Dermis microvascular lymphatic vessel endothelial cell (primary cell): ENCODE data around the gene CAMK1. TPM values are rescaled to one million over a fixed set of nuclear protein-coding genes. Genes with fewer than 3 reads are reported as not detected.
A peak's percentile ranks its signal among the peaks of the same experiment; 100 is the strongest.
"Not testable (repeated sequence)": the region's sequence is repeated elsewhere in the genome, so short reads cannot be mapped to it uniquely, and the experiment has no call there.

Experiments
- DNase-seq, 2 donors: peaks; one replicate each; pipeline versions ENCODE4 v3.0.0 to v3.0.0-alpha.2; 2010; ENCODE audit warnings: low read depth in 2 of 2
- total RNA-seq: library from RNA; depleted of rRNA; stranded (reverse); fragments of >200 nt; gene quantifications from 2 replicates; pipeline ENCODE4 v1.2.1, GENCODE V29; 2014

CAMK1 gene
- total RNA-seq, 1 donor from 2014 or later, result 33.1 TPM

DNA sequence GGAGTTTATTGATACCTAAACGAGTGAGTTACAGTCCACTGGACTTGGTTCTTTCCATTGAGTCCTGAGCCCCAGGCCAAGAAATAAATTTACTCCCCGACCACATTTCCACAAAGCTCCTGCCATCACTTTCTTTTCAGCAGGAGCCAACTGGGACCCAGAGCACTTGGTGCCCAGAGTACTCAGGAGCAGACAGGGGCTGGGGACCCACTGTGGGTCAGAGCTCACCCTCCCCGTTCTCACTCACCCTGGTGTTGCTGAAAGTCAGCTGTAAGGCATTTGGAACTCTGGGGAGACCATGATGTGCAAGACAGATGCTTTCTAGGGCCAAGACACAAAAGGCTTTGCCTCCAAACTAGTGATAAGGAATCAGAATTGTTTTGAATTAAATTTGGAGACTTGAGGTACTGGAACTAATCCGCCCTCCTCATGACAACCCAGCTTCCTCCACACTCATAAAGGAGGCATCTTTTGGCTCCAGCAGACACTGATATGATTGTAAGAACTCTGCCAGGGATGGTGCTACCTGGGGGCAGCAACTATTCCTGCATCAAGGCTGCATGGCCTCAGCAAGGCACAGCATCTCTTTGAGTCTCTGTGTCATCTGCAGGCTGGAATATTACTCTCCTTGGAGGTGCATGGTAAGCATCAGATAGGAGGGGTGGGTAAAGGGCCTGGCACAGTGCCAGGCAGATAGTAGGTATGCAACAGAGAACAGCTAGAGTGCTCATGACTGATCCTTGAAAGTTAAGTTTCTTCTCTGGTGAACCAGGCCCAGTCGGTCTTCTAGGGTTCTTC lies 7.3 kb upstream of the CAMK1 start:
- DNase-seq, result no peak

DNA sequence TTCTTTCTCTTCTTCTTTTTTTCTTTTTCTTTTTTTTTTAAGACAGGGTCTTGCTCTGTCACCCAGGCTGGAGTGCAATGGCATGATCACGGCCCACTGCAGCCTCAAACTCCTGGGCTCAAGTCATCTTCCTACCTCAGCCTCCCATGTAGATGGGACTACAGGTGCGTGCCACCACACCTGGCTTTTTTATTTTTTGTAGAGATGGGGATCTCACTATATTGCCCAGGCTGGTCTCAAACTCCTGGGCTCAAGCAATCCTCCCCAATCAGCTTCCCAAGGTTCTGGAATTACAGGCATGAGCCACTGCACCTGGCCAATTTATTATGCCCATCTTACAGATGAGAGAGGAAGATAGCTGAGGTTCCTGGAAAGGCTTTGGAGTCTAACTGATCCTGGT lies 1.3 kb upstream of the CAMK1 start:
- DNase-seq, result not testable (repeated sequence)

DNA sequence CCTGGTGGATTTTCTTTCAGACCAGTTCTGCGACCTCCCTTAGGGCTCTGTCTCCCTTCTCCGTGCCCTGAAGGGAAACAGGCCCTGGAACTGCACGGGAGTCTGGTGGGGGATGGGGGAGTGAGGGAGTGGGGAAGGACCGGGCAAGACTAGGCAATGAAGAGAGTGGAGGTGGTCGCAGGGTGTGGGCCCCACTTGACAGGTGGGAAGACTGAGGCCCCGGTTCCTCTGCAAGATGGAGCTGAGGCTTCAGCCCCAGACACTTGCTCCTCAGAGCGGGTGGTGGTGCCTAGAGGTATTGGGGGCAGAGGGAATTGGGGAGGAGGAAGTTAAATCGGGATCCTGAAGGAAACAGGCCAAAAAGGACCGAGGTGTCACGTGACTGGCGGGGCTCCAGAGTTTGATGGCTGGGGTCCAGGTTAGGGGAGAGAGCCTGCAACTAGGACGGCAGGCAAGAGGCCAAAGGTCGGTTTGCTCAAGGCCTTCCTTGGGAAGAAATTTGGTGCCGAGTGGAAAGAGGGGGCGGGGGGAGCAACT lies 597 bp upstream of the CAMK1 start:
- DNase-seq, result no peak

DNA sequence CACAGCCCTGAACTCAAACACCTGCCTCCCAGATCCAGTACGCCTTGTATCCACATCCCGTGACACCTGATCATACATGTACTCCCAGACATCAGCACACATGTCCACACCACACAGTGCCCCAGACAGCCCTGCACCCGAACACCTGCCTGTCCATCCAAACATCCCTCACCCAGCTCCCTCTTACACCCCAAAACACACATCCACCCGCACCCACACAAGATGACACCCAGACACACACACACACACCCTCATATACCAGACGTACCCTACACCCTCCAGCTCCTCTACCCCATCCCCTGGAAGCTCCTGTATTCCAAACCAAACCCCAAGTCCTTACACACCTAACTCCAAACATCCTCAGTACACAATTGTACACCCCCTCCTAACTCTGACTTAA lies 735 bp downstream of the CAMK1 start:
- DNase-seq, result no peak

DNA sequence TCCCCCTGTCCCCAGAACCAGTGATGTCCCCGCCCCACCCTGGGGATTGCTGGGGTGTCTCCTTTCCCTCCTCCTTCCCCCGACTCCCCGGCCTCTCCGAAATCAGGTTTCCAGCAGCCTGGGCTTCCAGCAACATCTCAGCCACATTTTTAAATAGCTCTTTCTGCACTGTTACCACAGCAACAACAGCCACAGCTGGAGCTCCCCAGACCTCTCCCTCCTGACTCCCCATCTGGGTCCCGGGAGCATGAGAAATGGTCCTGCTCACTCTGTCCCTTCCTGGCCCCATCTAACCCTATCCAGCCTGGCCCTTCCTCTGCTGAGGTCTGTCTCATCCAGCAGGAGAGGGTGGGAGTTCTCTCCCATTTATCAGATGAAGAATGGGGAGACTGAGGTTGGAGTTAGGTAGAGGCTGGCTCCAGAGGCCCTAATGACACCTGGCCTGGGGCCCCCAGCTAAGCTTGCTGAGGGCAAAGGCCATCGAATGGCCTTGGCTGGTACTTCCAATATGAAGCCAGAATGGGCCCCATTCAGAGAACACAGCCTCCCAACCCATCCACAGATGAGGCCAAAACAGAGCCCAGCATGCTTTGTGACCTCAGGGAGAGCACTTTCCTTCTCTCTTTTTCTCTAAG lies 1.5 kb downstream of the CAMK1 start:
- no peak for DNase-seq

DNA sequence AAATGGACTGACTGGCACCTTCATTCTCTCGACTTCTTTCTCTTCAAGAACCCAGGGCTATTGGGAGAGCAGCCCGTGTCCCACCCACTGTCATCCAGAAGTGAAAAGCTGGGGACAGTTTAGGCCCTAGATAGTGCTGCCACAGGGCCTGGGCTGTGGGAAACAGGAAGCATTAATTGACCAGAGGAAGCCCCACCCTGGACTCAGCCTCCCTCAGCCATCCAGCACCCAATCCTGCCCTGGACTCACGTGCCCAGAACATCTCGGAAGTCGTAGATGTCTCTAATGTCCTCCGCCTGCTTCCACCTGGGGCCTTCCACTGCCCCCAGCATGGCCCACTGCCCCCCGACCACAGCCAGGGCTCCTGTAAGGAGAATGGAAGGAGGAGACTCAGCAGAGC lies 2.3 kb downstream of the CAMK1 start:
- no peak for DNase-seq

DNA sequence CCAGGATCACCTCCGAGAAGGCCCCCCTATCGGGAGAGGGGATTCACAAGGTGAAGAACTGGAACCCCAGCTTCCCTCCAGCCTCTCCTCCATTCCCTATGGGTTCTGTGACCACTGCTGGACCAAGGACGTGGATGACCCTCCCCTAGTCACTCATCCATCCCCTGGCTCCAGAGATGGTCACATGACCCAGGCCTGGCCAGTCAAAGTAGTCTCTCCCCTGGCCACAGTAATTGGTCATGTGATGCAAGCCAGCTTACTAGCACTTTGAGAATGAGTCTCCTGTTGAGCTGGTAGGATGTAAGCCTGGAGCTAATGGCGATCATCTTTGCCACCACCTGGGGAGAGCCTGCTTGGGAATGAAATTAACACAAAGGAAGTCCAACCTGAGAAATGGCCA lies 3.9 kb downstream of the CAMK1 start:
- no peak for DNase-seq

DNA sequence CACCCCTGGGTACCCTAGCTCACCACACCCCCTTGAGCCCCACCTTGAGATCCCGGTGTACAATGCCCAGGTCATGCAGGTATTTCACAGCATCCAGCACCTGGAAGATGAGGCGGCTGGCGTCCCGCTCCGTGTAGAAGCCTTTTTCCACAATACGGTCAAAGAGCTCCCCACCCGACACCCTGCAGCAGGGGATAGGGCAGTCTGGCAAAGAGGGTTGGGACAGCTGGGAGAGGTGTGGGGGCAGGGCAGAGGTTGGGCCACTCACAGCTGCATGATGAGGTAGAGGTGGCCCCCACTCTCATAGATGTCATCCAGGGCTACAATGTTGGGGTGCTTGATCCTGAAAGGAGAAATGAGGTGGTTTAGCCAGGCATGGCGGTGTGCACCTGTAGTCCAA lies 6.9 kb downstream of the CAMK1 start:
- DNase-seq, result no peak

DNA sequence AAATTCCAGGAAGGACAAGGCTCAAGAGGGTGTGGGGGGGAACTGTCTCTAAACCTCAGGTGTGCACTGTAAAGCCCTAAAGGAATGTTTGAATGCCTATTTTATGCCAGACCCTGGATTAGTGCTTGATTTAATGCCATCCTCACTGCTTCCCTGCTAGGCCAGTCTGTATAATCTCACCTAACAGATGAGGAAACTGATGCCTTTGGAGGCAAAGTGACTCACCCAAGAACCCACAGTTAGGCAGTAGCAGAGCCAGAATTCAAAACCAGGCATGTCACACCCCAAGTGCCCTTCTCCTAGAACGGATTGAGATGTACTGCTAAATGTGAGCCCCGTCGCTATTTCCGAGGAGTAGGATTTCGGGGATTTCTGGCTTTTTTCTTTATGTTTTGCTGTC lies 7.8 kb downstream of the CAMK1 start:
- no peak for DNase-seq

DNA sequence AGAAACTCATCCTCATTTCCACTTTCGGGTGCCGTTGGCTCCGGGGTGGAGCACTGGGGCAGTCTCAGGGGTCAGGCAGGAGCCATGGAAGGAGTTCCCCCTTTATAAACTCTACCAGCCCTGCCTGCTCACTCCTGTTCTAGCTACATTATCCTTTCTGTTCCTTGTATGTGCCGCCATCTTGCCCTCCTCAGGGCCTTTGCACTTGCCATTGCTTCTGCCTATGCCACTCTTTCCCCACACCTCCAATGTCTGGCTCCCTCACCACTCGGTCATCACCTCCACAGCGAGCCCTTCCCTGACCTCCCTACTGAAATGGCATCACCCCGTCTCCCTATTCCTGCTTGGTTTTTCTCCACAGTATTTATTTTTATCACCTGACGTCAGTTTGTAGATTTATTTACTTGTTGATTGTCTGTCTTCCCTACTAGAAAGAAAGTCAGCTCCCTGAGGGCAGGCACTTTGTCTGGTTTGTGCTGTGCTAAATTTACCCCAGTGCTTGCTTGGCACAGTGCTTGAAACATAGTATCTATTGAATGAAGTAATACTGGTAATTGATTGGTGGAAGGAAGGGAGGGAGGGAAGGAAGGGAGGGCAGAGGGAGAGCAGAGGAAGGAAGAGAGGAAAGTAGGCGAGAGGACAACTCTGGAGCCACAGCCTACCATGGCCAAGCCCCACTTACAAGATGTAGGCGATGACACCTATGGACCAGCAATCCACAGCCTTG lies 8.8 kb downstream of the CAMK1 start:
- DNase-seq, result no peak

DNA sequence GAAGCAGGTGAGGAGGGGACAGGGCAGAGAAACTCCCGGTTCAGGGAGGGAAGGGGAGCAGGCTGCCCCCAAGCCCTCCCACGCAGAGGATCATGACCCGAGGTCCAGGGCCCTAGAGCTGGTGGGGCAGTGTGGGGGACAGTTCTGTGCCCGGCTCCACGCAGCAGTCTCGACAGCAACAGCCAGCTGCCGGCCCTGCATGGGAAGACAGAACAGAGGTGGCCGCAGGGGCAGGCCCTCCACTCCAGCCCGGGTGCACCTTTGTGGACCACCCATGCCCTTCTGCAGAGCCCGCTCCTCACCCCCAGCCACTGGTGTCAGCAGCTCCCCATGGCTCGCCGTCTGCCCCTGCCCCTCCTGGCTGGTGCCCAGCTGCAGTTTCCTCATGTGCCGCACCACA lies 12.3 kb downstream of the CAMK1 start:
- DNase-seq, result no peak

DNA sequence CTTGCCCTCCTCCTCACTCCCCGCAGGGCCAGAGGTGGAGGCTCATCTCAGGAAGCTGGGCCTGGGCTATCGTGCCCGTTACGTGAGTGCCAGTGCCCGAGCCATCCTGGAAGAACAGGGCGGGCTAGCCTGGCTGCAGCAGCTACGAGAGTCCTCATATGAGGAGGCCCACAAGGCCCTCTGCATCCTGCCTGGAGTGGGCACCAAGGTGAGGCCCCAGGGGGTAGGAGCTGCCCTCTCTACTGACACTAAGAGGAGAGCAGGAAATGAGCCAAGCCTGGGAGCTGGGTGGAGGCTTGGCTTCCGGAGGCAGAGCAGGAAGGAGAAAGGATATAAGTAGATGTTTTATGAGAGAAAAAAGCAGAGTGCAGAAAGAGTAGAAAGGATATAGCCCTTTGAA lies 15.1 kb downstream of the CAMK1 start:
- peak in 1 of 2 donors; percentile 35 for DNase-seq

DNA sequence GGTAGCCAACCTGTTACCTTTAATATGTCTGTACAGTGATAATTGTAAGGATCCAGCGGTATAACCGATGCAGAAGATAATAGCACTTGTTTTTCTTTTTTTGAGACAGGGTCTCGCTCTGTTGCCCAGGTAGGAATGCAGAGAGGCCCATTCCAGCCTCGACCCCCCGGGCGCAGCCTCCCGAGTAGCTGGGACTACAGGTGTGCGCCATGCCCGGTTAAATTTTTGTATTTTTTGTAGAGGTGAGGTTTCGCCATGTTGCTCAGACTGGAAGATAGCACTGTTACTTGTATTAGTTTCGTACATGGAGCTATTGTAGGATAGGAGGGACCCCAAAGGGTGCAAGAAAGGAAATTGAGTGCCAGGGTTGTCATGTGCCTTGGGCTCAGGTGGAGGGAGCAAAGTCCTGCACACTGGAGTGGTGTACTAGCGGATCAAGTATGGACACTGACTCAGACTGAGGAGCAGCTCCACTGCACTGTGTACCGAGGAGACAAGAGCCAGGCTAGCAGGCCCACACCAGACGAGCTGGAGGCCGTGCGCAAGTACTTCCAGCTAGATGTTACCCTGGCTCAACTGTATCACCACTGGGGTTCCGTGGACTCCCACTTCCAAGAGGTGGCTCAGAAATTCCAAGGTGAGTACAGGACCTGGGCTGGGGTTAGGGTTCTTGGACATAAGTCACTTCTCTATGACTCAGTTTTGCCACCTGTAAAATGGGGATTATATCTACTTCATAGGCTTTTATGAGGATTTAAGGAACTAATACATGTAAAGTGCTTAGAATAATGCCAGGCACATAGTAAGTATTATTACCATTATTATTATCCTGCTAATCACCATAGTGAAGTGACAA lies 19.0 kb downstream of the CAMK1 start:
- no peak for DNase-seq

DNA sequence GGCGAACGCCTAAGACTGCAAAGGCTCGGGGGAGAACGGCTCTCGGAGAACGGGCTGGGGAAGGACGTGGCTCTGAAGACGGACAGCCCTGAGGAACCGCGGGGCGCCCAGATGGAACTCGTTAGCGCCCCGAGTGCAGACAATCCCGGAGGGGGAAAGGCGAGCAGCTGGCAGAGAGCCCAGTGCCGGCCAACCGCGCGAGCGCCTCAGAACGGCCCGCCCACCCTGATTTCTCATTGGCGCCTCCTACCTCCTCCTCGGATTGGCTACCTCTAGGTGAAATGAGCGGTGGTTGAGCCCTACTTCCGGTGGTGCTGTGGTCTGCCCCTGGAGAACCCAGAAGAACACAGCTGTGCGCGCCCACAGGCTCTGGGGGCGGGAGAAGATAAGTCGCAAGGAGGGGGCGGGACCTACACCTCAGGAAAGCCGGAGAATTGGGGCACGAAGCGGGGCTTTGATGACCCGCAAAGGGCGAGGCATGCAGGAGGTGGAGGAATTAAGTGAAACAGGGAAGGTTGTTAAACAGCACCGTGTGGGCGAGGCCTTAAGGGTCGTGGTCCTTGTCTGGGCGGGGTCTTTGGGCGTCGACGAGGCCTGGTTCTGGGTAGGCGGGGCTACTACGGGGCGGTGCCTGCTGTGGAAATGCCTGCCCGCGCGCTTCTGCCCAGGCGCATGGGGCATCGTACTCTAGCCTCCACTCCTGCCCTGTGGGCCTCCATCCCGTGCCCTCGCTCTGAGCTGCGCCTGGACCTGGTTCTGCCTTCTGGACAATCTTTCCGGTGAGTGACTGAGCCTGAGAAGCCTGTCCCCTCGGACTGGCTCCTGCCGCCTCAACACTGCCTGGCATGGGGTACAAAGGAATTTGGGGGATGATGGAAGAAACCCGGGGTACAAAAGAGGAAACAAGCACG lies 19.8 kb downstream of the CAMK1 start, which contains the start of gene OGG1:
OGG1 (plus strand) TSS at position 308 of the 911 bp plus-strand sequence; CDS start at position 643, 335 bp downstream.
- peak; percentile 84 to 98 for DNase-seq

DNA sequence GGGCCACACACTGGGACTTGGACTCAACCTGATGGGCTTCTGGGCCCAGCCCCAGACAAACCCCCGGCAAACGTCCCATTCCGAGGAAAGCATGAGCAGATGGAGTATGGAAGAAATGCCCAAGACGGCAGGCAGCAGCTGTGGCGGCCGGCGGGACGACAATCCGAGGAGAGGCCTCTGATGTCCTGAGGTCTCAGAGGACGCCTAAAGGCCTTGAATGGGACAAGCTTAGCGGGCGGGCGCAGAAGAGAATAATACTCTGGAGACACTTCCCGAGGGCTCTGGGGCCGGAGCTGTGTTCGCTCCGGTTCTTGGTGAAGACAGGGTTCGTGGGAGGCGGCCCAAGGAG lies 20.5 kb downstream of the CAMK1 start:
- DNase-seq, result no peak

DNA sequence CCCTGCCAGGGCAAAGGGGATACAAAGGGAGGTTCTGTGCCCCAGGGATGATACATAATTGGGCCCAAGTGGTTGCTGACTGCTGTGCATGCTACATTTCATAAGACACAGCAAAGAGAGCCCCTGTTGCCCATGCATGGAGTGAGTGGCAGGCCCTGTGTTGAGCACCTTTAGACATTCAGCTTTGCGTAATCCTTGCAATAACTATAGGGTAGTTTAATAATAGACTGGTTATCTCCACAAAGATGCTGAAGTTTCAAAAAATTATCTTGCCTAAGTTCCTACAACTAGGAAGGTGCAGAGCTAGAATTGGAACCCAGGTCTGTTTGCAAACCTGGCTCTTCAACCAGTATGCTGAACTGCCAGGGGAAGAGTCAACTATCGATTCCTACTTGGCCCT lies 21.7 kb downstream of the CAMK1 start:
- no peak for DNase-seq

DNA sequence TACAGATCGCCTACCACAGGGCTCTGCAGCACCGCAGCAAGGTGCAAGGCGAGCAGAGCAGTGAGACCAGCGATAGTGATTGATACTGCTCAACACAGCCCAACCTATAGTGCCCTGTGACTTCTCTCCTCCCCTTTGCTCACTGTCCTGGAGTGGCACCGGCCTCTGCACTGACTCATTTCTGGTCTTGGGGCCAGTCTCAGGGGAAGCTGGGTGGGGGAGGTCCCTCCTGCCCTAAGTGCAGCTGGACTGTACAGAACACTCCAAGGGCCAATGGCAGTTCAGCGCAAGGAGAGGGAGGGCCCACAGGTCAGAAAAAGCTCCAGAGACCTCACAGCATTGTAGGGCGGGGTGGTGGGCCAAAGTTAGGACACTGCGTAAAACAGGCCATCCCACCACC lies 22.5 kb downstream of the CAMK1 start:
- DNase-seq, result peak in 1 of 2 donors; percentile 55

DNA sequence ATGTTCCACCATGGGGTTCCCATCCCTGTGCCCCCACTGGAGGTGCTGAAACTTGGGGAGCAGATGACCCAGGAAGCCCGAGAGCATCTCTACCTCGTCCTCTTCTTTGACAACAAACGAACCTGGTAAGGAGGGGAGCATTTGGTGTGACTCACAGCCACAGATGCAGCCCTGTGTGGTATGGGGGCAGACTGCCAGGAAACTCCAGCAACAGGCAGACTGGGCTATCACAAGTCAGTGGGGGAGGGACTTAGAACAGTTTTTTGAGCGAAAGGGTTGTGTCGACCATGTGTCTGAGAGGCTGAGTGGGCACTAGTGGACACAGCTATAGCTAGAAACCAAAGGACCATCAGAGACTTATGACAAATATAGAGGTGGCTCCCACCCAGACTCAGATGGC lies 23.4 kb downstream of the CAMK1 start:
- peak in 1 of 2 donors; percentile 66 for DNase-seq

DNA sequence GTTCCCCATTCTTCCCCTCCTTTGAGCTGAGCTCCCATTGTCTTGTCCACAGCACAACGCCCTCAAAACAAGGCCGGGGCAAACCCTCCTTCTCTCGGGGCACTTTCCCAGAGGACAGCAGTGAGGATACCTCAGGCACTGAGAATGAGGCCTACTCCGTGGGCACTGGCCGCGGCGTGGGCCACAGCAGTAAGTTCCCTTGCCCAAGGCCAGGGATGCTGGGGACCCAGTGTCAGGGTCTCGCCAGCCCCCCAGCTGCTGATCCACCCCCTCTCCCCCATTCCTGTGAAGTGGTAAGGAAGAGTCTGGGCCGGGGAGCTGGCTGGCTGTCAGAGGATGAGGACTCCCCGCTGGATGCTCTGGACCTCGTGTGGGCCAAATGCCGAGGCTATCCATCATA lies 24.2 kb downstream of the CAMK1 start:
- no peak for DNase-seq

DNA sequence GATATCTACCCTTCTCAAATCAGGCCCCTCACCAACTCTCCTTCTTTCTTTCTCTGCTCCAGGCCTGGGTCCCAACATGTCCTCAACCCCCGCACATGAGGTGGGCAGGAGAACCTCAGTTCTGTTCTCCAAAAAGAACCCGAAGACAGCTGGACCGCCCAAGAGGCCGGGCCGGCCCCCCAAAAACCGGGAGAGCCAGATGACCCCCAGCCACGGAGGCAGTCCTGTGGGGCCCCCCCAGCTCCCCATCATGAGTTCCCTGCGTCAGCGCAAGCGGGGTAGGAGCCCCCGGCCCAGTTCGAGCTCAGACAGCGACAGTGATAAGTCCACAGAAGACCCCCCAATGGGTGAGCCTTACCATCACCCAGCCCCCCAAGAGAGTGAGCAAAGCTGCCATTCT lies 25.6 kb downstream of the CAMK1 start:
- DNase-seq, result no peak
